Esophagus squamous epithelium (tissue), 4 donors: ENCODE measurements around the gene ZNF714.

Source experiments
- POLR2A ChIP-seq, 4 donors: fragments of 450-650 bp; IDR thresholded peaks; one replicate each; pipeline ENCODE4 v1.6.1; 2017; ENCODE audit warnings: antibody characterized with exemption in 4 of 4, mild to moderate bottlenecking in 4 of 4, moderate library complexity in 3 of 4
- TF ChIP-seq, protein P1 (sequence below), 6 experiments: fragments of 450-650 bp in 4 of 6; fragments of 200-600 bp in 2 of 6; sonication (generic) in 2 of 6; IDR thresholded peaks; one replicate each; pipeline ENCODE4 v1.5.1; 2016 to 2019; ENCODE audit warnings: antibody characterized with exemption in 6 of 6, mild to moderate bottlenecking in 4 of 6, moderate library complexity in 4 of 6

DNA sequence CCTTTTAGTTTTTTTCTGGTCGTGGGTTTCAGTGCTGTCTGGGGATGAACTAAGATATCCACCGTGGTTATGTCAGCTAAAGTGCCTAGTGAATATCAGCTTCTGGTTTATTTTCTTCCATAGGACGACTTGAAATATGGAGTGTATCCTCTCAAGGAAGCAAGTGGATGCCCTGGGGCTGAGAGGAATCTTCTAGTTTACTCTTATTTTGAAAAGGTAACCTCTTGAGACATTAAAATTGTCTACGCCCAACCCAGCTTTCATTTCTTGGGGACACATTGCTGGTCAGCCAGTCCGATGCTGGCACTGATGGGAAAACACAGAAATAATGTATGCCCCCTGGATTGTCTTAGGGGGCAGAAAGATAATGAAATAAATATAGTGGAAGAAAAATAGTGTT, 61.4 kb downstream of the ZNF714 start:
- TF ChIP-seq, protein P1, sequence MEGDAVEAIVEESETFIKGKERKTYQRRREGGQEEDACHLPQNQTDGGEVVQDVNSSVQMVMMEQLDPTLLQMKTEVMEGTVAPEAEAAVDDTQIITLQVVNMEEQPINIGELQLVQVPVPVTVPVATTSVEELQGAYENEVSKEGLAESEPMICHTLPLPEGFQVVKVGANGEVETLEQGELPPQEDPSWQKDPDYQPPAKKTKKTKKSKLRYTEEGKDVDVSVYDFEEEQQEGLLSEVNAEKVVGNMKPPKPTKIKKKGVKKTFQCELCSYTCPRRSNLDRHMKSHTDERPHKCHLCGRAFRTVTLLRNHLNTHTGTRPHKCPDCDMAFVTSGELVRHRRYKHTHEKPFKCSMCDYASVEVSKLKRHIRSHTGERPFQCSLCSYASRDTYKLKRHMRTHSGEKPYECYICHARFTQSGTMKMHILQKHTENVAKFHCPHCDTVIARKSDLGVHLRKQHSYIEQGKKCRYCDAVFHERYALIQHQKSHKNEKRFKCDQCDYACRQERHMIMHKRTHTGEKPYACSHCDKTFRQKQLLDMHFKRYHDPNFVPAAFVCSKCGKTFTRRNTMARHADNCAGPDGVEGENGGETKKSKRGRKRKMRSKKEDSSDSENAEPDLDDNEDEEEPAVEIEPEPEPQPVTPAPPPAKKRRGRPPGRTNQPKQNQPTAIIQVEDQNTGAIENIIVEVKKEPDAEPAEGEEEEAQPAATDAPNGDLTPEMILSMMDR (IDR thresholded peaks at IDR 0.05) = no peak
- no peak for TF ChIP-seq POLR2A (IDR thresholded peaks at IDR 0.05)
